GM19238 (cell line): ENCODE data around the gene SLC24A3.

Experiments used
- DNase-seq: peaks from one replicate; pipeline ENCODE4 v3.0.0; 2011; ENCODE audit warnings: low spot score; ENCODE audit not compliant: insufficient read length

The SLC24A3 gene

GRCh38 chr20:19236371-19237055 lies 24.1 kb downstream of the SLC24A3 start:
- DNase-seq, result no peak

- DNase-seq, result no peak
These were observed 29.0 kb downstream of the SLC24A3 start for GRCh38 chr20:19241440-19241839.

- no peak for DNase-seq
These were observed 31.8 kb downstream of the SLC24A3 start for GRCh38 chr20:19244291-19244690.

- DNase-seq, result no peak
These were observed 36.9 kb downstream of the SLC24A3 start for GRCh38 chr20:19249106-19249879.

GRCh38 chr20:19250346-19250745 lies 37.9 kb downstream of the SLC24A3 start:
- no peak for DNase-seq

GRCh38 chr20:19251506-19251905 lies 39.1 kb downstream of the SLC24A3 start:
- DNase-seq, result no peak

- DNase-seq, result no peak
These were observed 39.5 kb downstream of the SLC24A3 start for GRCh38 chr20:19251958-19252357.

- DNase-seq, result no peak
These were observed 40.1 kb downstream of the SLC24A3 start for GRCh38 chr20:19252451-19253120.

GRCh38 chr20:19253316-19253715 lies 40.9 kb downstream of the SLC24A3 start:
- DNase-seq, result no peak

- no peak for DNase-seq
These were observed 41.7 kb downstream of the SLC24A3 start for GRCh38 chr20:19253916-19254820.

GRCh38 chr20:19254956-19255355 lies 42.5 kb downstream of the SLC24A3 start:
- no peak for DNase-seq

- DNase-seq, result no peak
These were observed 43.6 kb downstream of the SLC24A3 start for GRCh38 chr20:19256085-19256484.

- no peak for DNase-seq
These were observed 44.6 kb downstream of the SLC24A3 start for GRCh38 chr20:19256906-19257595.

- DNase-seq, result no peak
These were observed 45.4 kb downstream of the SLC24A3 start for GRCh38 chr20:19257865-19258264.

GRCh38 chr20:19259141-19259591 lies 46.7 kb downstream of the SLC24A3 start:
- no peak for DNase-seq

- DNase-seq, result no peak
These were observed 48.1 kb downstream of the SLC24A3 start for GRCh38 chr20:19260412-19261090.

- DNase-seq, result no peak
These were observed 51.7 kb downstream of the SLC24A3 start for GRCh38 chr20:19264191-19264590.

GRCh38 chr20:19265646-19266374 lies 53.4 kb downstream of the SLC24A3 start:
- DNase-seq, result no peak

GRCh38 chr20:19268426-19268825 lies 56.0 kb downstream of the SLC24A3 start:
- no peak for DNase-seq
